Measurements from ENCODE around the gene CNST. TPM values are rescaled to one million over a fixed set of nuclear protein-coding genes. Genes with fewer than 3 reads are reported as not detected.

CNST gene
- total and polyA plus RNA-seq, 9 of the 15 experiments (the other 6 are each of a cell fraction or from before 2014, with no cell fraction given): 17.0 to 55.3 (median 30.8) TPM

GRCh38 chr1:246566128-246566812 is at the start of gene CNST, which contains the start of gene TFB2M (continued):
- TF ChIP-seq THAP7 (CRISPR knock-in tag; IDR thresholded peaks at IDR 0.05) (peak; percentile 21; the same call in 1 of the 2 replicates), NR2C2 (CRISPR knock-in tag; IDR thresholded peaks at IDR 0.05) (peak; percentile 91), NR2C2 (tag; IDR thresholded peaks at IDR 0.05) (peak; percentile 99), RNF2 (IDR thresholded peaks at IDR 0.05) (peak; percentile 68), ZNF830 (CRISPR knock-in tag; IDR thresholded peaks at IDR 0.05) (peak; percentile 21; the same call in 1 of the 2 replicates), ZNF780A (CRISPR knock-in tag; IDR thresholded peaks at IDR 0.05) (no peak), SP1 (CRISPR knock-in tag; IDR thresholded peaks at IDR 0.05) (peak; percentile 95), MCM2 (IDR thresholded peaks at IDR 0.05; ENCODE audit: low read depth) (no peak), SIN3A (IDR thresholded peaks at IDR 0.05; ENCODE audit: borderline replicate concordance in 2 of 2, control insufficient read depth in 1 of 2, low read depth in 2 of 2, low read length in 2 of 2) (peak; percentile 97 to 98), MYC (IDR thresholded peaks at IDR 0.05; ENCODE audit: low read depth, low read length) (peak; percentile 97), MYC (CRISPR knock-in tag; IDR thresholded peaks at IDR 0.05; ENCODE audit: borderline replicate concordance, low read depth) (peak; percentile 71; the same call in 1 of the 2 replicates), ELK3 (CRISPR knock-in tag; IDR thresholded peaks at IDR 0.05) (no peak), KLF13 (tag; IDR thresholded peaks at IDR 0.05; ENCODE audit: borderline replicate concordance, low read depth) (peak; percentile 67; the same call in 1 of the 2 replicates), NBN (IDR thresholded peaks at IDR 0.05; ENCODE audit: low read depth) (peak; percentile 70; the same call in 1 of the 2 replicates), ZBTB17 (CRISPR knock-in tag; IDR thresholded peaks at IDR 0.05) (no peak), TBL1XR1 (IDR thresholded peaks at IDR 0.05; ENCODE audit: low read length in 2 of 2) (peak in 1 of 2 experiments; percentile 46; a peak in 1 of 4 replicates), PML (IDR thresholded peaks at IDR 0.05; ENCODE audit: low read length) (peak; percentile 52), NR2C1 (IDR thresholded peaks at IDR 0.05) (peak; percentile 98), NR2C1 (tag; IDR thresholded peaks at IDR 0.05) (peak; percentile 98), SPI1 (IDR thresholded peaks at IDR 0.05; ENCODE audit: borderline replicate concordance, low read depth, low read length) (peak; percentile 91), BRD4 (IDR thresholded peaks at IDR 0.05) (no peak)
- TF ChIP-seq, protein P1, sequence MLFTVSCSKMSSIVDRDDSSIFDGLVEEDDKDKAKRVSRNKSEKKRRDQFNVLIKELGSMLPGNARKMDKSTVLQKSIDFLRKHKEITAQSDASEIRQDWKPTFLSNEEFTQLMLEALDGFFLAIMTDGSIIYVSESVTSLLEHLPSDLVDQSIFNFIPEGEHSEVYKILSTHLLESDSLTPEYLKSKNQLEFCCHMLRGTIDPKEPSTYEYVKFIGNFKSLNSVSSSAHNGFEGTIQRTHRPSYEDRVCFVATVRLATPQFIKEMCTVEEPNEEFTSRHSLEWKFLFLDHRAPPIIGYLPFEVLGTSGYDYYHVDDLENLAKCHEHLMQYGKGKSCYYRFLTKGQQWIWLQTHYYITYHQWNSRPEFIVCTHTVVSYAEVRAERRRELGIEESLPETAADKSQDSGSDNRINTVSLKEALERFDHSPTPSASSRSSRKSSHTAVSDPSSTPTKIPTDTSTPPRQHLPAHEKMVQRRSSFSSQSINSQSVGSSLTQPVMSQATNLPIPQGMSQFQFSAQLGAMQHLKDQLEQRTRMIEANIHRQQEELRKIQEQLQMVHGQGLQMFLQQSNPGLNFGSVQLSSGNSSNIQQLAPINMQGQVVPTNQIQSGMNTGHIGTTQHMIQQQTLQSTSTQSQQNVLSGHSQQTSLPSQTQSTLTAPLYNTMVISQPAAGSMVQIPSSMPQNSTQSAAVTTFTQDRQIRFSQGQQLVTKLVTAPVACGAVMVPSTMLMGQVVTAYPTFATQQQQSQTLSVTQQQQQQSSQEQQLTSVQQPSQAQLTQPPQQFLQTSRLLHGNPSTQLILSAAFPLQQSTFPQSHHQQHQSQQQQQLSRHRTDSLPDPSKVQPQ (CRISPR knock-in tag; IDR thresholded peaks at IDR 0.05; ENCODE audit: borderline replicate concordance): no peak
- TF ChIP-seq, protein P2, sequence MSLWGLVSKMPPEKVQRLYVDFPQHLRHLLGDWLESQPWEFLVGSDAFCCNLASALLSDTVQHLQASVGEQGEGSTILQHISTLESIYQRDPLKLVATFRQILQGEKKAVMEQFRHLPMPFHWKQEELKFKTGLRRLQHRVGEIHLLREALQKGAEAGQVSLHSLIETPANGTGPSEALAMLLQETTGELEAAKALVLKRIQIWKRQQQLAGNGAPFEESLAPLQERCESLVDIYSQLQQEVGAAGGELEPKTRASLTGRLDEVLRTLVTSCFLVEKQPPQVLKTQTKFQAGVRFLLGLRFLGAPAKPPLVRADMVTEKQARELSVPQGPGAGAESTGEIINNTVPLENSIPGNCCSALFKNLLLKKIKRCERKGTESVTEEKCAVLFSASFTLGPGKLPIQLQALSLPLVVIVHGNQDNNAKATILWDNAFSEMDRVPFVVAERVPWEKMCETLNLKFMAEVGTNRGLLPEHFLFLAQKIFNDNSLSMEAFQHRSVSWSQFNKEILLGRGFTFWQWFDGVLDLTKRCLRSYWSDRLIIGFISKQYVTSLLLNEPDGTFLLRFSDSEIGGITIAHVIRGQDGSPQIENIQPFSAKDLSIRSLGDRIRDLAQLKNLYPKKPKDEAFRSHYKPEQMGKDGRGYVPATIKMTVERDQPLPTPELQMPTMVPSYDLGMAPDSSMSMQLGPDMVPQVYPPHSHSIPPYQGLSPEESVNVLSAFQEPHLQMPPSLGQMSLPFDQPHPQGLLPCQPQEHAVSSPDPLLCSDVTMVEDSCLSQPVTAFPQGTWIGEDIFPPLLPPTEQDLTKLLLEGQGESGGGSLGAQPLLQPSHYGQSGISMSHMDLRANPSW (CRISPR knock-in tag; IDR thresholded peaks at IDR 0.05): peak; percentile 97; the same call in 1 of the 2 replicates

All from K562 (cell line).